MM.1S (cell line): ENCODE measurements around the gene UGGT2.

ENCODE experiments used
- DNase-seq: peaks from one replicate; pipeline ENCODE4 v3.0.0-alpha.2; 2015
- H2AFZ ChIP-seq: fragments of 300-600 bp; sonication (generic); 2 replicates; pipeline ENCODE4 v1.6.0; 2016; ENCODE audit warnings: antibody characterized with exemption, low read length
- H3F3A ChIP-seq: fragments of 300-600 bp; sonication (generic); 2 replicates; pipeline ENCODE4 v1.6.1; 2016; ENCODE audit warnings: mild to moderate bottlenecking, antibody characterized with exemption, low read length, moderate library complexity, mixed read lengths; ENCODE audit not compliant: insufficient read depth
- H3K27ac ChIP-seq: fragments of 300-600 bp; sonication (generic); 2 replicates; pipeline ENCODE4 v1.5.1; 2016; ENCODE audit warnings: mild to moderate bottlenecking, low read length
- H3K27me3 ChIP-seq: fragments of 300-600 bp; sonication (generic); replicated peaks from 2 replicates; pipeline ENCODE4 v1.6.0; 2016; ENCODE audit warnings: low read length; ENCODE audit not compliant: insufficient read depth
- H3K36me3 ChIP-seq: fragments of 300-600 bp; sonication (generic); replicated peaks from 2 replicates; pipeline ENCODE4 v1.6.1; 2016; ENCODE audit warnings: mild to moderate bottlenecking, low read length, mixed read lengths; ENCODE audit not compliant: insufficient read depth
- H3K4me1 ChIP-seq: fragments of 300-600 bp; sonication (generic); 2 replicates; pipeline ENCODE4 v1.6.1; 2016; ENCODE audit warnings: low read length, mixed read lengths
- H3K4me2 ChIP-seq: fragments of 300-600 bp; sonication (generic); 2 replicates; pipeline ENCODE4 v1.6.0; 2016; ENCODE audit warnings: low read depth, low read length
- H3K4me3 ChIP-seq: fragments of 300-600 bp; sonication (generic); 2 replicates; pipeline ENCODE4 v1.5.1; 2016; ENCODE audit warnings: low read length, mixed read lengths
- H3K79me2 ChIP-seq: fragments of 300-600 bp; sonication (generic); 2 replicates; pipeline ENCODE4 v1.6.1; 2016; ENCODE audit warnings: mixed run types, low read length, mixed read lengths
- H3K9ac ChIP-seq: fragments of 300-600 bp; sonication (generic); 2 replicates; pipeline ENCODE4 v1.6.1; 2016; ENCODE audit warnings: low read length, mixed read lengths
- H3K9me2 ChIP-seq: fragments of 300-600 bp; sonication (generic); replicated peaks from 2 replicates; pipeline ENCODE4 v1.6.1; 2016; ENCODE audit warnings: mild to moderate bottlenecking, low read length, mixed read lengths; ENCODE audit not compliant: insufficient read depth
- H3K9me3 ChIP-seq: fragments of 300-600 bp; sonication (generic); replicated peaks from 2 replicates; pipeline ENCODE4 v1.6.1; 2016; ENCODE audit warnings: mild to moderate bottlenecking, low read length, mixed read lengths; ENCODE audit not compliant: insufficient read depth
- H4K20me1 ChIP-seq: fragments of 300-600 bp; sonication (generic); 2 replicates; pipeline ENCODE4 v1.6.1; 2016; ENCODE audit warnings: mild to moderate bottlenecking, low read length, moderate library complexity, mixed read lengths; ENCODE audit not compliant: insufficient read depth
- EZH2 ChIP-seq: fragments of 300-600 bp; sonication (generic); optimal IDR thresholded peaks from 2 replicates; pipeline ENCODE3; 2017; ENCODE audit warnings: low read depth, mild to moderate bottlenecking, antibody characterized with exemption, low read length, mixed read lengths
- EZH2phosphoT487 ChIP-seq: fragments of 300-600 bp; sonication (generic); IDR thresholded peaks from 2 replicates; pipeline ENCODE4 v1.6.1; 2018; ENCODE audit warnings: antibody characterized with exemption, low read length
- TF ChIP-seq, protein P1 (sequence below): fragments of 300-600 bp; sonication (generic); IDR thresholded peaks from 2 replicates; pipeline ENCODE4 v1.5.1; 2016; ENCODE audit warnings: antibody characterized with exemption, low read length, mixed read lengths

Gene UGGT2

DNA sequence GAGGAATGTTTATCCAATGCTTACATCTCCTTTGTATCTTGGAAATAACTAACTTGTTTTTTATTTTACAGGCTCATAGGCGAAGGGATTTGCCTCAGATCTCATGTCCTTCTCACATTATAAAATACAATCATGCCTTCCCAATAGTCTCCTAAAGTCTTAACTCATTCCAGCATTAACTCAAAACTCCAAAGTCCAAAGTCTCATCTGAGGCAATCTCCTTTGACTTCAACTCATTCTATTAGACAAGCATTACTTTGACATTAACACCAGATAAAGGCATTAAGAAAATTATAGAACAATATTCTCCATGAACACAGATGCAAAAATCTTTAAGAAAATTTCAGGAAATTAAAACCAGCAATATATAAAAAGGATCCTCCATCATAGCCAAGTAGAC lies 238.7 kb downstream of the UGGT2 start:
- Histone ChIP-seq H3K9me2 (no peaks in the 10 kb centered on the region), H2AFZ (no peak overlapping the region), H4K20me1 (no peaks in the 10 kb centered on the region), H3K27me3 (no peaks in the 10 kb centered on the region), H3K9me3 (no peaks in the 10 kb centered on the region), H3K27ac (no peak overlapping the region), H3K4me1 (no peaks in the 10 kb centered on the region), H3K79me2 (no peaks in the 10 kb centered on the region), H3K4me2 (no peak overlapping the region), H3F3A (no peaks in the 10 kb centered on the region), H3K36me3 (no peaks in the 10 kb centered on the region), H3K4me3 (no peak overlapping the region), H3K9ac (no peak overlapping the region)
- TF ChIP-seq, protein P1, sequence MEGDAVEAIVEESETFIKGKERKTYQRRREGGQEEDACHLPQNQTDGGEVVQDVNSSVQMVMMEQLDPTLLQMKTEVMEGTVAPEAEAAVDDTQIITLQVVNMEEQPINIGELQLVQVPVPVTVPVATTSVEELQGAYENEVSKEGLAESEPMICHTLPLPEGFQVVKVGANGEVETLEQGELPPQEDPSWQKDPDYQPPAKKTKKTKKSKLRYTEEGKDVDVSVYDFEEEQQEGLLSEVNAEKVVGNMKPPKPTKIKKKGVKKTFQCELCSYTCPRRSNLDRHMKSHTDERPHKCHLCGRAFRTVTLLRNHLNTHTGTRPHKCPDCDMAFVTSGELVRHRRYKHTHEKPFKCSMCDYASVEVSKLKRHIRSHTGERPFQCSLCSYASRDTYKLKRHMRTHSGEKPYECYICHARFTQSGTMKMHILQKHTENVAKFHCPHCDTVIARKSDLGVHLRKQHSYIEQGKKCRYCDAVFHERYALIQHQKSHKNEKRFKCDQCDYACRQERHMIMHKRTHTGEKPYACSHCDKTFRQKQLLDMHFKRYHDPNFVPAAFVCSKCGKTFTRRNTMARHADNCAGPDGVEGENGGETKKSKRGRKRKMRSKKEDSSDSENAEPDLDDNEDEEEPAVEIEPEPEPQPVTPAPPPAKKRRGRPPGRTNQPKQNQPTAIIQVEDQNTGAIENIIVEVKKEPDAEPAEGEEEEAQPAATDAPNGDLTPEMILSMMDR, result no peak
- no peak for TF ChIP-seq EZH2
- TF ChIP-seq EZH2phosphoT487, result no peak
- no peak for DNase-seq

DNA sequence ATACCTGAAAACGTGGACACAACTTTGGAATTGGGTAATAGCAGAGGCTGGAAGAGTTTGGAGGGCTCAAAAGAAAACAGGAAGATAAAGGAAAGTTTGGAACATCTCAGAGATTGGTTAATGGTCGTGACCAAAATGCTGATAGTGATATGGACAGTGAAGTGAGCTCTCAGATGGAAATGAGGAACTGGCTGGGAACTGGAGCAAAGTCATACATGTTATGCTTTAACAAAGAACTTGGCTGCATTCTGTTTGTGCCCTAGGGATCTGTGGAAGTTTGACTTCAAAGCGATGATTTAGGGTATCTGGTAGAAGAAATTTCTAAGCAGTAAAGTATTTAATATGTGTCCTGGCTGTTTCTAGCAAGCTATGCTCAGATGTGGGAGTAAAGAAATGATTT lies 240.1 kb downstream of the UGGT2 start:
- Histone ChIP-seq H3F3A (no peaks in the 10 kb centered on the region), H4K20me1 (no peaks in the 10 kb centered on the region), H3K79me2 (no peaks in the 10 kb centered on the region), H3K4me3 (no peak overlapping the region), H3K4me1 (no peaks in the 10 kb centered on the region), H3K9me2 (no peaks in the 10 kb centered on the region), H3K4me2 (no peak overlapping the region), H3K36me3 (no peaks in the 10 kb centered on the region), H3K9ac (no peak overlapping the region), H3K27me3 (no peaks in the 10 kb centered on the region), H3K9me3 (no peaks in the 10 kb centered on the region), H2AFZ (no peak overlapping the region), H3K27ac (no peak overlapping the region)
- no peak for DNase-seq
- TF ChIP-seq, protein P1, result no peak
- no peak for TF ChIP-seq EZH2
- no peak for TF ChIP-seq EZH2phosphoT487

DNA sequence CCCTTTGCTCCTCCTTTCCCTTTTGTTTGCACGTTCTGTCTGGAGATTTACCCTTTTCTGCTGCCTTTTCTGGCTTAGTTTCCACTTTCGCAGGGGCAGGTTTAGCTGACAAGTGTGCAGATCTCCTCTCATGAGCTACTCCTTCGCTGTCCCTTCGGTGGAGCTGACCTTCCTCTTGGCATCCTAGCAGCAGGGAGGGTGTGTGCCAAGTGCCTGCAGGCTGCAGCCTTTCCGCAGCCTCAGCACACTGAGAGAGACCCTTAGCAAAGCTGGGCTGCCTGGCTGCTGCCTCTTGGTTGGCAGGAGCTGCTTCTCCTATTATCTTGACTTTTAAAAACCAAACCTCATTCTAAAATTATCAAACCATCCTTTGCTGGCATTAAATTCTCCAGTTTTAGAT lies 243.8 kb downstream of the UGGT2 start:
- no peak for DNase-seq
- Histone ChIP-seq H3K27me3 (no peaks in the 10 kb centered on the region), H3K9me3 (no peaks in the 10 kb centered on the region), H3K9me2 (no peaks in the 10 kb centered on the region), H3K36me3 (no peaks in the 10 kb centered on the region), H3K4me2 (no peak overlapping the region), H3K79me2 (no peaks in the 10 kb centered on the region), H4K20me1 (no peaks in the 10 kb centered on the region), H3K4me1 (no peaks in the 10 kb centered on the region), H3F3A (no peaks in the 10 kb centered on the region), H3K4me3 (no peak overlapping the region), H3K27ac (no peak overlapping the region), H2AFZ (no peak overlapping the region), H3K9ac (no peak overlapping the region)
- TF ChIP-seq, protein P1, result no peak
- TF ChIP-seq EZH2 (no peak), EZH2phosphoT487 (no peak)
